ENCODE data around the gene CCDC188.

CCDC188 gene

DNA sequence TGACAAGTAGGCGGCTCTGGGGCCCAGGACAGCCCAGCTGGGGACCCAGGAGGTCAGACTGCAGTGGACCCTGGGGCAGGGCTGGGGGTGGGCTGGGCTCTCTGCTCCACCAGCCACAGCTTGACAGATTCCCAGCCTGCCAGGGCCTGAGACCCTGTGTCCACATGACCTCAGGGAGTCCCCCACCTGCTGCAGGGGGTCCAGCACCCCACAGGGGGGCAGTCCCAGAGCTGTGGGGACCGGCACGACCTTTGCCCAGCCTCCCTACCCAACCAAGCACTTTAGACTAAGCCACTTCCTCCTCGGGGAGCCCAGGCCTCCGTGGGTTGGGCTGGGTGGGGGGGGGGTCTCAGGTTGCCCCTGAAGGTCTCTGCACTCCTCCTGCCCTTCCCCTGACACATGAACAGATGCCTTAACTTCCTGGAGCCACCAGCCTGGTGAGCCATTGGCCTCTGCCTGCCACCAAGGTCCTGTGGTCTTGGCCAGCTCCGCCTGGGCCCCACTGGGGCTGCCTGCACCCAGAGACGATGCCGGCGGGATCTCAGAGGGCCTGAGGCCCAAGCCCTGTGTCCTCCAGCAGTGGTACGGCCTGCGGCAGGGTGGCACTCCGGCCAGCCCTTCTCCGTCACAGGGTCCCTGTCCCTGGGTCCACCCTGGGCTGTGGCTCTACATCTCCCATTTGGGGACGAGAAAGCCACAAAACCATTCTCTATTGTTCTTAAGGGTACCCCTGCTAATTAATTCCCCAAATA is 3.4 kb downstream of the CCDC188 start:
- DNase-seq (ENCODE audit: low spot score): no peak

DNA sequence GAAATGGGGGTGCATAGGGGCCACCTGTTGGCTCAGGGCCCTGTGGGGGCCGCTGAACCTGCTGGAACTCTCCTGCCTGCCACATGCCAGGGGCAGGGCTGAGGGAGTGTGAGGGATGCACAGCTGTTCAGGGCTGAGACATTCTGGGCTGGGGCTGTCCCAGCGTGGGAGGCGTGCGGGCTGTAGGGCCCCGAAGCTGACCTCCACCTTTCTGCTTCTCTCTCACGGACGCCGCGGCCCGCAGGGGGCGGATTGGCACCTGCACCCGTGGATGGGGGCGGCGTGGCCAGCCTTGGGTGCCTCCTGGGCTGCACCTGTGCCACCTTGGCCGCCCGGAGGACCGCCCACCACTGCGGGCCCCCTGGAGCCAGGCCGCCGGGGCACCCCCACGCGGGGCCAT is 4.1 kb downstream of the CCDC188 start:
- no peak for DNase-seq (ENCODE audit: low spot score)

DNA sequence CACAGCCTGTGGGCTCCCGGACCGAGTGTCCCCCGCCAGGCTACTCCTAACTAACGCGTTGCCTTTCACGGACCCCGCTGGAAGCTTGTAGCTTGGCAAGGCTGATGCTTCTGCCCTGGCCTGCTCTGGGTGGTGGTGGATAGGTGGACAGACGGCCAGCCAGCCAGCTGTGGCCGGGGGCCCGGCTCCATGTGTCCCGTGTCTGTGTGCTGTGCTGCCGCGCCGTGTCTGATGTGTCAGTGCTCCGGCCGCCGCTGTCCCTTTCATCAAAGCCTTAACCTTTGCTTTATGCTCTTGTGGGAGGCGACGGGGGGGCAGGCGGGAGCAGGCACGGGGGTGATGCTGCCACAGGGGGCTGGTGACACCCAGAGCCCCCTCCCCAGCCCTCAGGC is 5.0 kb downstream of the CCDC188 start:
- DNase-seq (ENCODE audit: low spot score): no peak

DNA sequence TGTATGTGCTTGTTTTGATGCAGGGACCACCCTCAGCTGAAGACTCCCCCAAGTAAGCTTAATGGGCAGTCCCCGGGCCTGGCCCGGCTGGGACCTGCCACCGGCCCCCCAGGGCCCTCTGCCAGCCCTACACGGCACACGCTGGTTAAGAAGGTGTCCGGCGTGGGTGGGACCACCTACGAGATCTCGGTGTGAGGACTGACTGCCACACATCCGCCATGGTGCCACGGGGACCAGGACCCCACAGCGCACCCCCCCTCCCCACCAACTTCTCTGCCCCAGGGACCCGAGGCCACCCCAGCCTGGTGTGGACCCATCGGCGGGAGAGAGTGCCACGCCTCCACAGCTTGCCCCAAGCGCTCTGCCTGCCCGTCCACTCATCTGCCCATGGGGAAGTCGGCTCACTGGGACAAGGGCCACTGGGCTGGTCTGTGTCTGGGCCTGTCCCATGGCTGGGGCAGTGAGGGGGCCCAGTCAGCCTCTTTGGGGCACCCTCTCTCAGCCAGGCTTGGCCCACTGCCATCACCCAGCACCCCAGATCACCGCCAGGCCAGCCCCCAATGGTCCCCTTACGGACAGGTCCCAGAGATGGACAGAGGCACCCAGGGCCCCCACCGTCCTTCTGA is 5.5 kb downstream of the CCDC188 start:
- DNase-seq (ENCODE audit: low spot score): no peak

DNA sequence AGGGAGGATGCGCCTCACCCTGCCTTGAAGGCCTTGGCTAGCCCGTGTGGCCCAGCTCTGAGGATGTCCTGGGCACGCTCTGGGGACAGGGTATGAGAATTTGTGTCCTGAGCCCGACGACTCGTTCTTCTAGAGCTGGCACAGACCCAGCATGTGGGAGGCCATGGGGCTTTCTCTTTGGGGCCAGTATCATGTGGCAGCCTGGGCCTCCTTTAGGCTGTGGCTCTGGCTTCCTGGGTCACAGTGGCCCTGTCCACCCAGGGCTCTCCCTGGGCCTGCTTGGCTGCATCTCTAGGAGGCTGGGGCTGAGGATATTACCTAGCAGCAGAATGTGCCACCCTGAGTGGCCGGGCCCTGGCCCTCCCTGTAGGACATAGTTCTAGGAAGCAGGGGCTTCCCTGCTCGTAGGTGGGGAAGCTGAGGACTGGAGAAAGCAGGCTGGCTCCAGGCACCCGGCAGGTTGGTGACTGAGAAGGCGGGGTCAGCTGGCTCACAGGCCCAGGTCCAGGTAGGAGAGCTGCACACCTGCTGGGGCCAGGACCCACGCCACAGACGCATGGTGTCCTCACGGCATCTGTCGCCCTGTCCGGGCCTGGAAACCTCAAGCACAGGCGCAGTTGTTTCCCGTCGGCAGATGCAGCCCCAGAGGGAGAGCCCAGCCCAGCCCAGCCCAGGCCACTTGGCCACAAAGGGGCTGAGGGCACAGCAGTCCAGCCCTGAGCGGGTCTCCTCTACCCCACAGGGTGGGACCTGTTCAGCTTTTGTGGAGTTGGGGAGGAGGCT is 6.8 kb downstream of the CCDC188 start:
- no peak for DNase-seq (ENCODE audit: low spot score)

DNA sequence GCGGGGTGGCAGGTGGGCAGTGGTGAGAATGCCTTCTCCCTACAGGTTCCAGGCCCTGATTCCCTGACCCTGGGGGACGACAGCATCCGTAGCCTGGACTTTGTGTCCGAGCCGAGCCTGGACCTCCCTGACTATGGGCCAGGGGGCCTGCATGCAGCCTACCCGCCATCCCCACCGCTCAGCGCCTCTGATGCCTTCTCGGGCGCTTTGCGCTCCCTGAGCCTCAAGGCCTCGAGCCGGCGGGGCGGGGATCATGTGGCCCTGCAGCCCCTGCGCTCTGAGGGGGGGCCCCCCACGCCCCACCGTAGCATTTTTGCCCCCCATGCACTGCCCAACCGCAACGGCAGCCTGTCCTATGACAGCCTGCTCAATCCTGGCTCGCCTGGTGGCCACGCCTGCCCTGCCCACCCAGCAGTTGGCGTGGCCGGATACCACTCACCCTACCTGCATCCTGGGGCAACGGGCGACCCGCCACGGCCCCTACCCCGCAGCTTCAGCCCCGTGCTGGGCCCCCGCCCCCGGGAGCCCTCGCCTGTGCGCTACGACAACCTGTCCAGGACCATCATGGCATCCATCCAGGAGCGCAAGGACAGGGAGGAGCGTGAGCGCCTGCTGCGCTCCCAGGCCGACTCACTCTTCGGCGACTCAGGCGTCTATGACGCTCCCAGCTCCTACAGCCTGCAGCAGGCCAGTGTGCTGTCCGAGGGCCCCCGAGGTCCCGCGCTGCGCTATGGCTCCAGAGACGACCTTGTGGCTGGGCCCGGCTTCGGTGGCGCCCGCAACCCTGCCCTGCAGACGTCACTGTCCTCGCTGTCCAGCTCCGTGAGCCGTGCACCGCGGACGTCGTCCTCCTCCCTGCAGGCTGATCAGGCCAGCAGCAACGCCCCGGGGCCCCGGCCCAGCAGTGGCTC is 7.9 kb downstream of the CCDC188 start:
- no peak for DNase-seq (ENCODE audit: low spot score)

DNA sequence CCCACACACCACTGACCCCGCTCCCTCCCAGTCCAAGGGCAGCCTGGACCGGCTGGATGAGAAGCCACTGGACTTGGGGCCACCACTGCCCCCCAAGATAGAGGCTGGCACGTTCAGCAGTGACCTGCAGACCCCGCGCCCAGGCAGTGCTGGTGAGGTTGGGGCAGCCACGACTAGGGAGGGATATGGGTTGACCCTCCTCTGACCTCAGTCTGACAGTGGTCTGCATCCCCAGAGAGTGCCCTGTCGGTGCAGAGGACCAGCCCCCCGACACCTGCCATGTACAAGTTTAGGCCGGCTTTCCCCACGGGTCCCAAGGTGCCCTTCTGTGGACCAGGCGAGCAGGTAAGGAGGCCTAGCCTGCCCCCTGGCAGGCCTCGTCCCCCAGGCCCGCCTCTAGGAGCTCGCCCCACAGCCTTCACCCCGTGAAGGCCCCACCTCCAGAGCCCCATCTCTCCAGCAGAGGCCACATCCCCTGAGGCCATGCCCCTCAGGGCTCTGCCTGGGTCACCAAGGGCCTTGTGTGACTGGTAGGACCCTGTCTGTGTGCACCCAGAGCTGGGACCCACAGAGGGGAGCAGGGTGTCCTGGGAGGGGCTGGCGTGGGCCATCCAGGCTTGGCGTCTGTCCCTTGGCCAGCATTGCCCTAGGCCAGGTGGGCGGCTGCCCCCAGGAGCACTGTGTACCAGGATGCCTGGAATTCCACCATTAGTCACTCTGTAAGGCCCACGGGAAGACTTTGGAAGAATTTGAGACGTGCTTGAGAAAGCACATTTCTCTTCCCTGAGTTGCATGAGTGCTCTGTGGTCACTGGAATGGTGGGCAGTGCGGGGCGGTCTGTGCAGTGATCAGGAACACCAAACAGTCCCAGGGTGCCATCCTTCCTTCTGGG is 9.4 kb downstream of the CCDC188 start:
- DNase-seq (ENCODE audit: low spot score): no peak

DNA sequence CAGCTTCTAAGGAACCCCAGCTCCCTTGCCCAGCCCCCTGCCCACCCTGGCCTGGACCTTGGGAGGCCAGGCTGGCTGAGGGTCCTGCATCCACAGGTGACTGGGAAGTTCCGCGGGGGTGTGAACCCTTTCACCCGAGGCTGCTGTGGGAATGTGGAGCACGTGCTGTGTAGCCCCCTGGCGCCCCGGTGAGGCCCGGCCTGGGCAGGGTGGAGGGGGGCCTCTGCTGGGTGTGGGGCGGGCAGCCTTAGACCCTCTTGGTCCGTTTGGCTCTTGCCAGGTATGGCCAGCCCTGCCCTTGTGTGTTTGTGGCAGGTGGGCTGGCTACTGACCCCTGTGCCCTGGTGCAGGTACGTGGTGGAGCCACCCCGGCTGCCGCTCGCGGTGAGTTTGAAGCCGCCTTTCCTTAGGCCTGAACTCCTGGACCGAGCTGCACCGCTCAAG is 10.3 kb downstream of the CCDC188 start:
- no peak for DNase-seq (ENCODE audit: low spot score)

DNA sequence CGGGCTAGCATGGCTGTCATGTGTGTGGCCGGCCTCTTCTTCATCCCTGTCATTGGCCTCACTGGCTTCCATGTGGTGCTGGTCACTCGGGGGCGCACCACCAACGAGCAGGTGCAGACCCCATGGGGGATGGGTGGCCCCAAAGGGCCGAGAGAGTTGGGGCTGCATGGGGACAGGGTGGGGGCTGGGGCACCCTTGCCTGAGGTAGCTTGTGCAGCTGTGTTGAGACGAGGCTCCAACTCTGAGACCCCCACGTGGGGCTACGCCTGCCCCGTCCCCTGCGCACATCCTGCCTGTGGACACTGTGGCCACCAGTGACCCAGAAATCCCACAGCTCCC is 10.8 kb downstream of the CCDC188 start:
- DNase-seq (ENCODE audit: low spot score): no peak

DNA sequence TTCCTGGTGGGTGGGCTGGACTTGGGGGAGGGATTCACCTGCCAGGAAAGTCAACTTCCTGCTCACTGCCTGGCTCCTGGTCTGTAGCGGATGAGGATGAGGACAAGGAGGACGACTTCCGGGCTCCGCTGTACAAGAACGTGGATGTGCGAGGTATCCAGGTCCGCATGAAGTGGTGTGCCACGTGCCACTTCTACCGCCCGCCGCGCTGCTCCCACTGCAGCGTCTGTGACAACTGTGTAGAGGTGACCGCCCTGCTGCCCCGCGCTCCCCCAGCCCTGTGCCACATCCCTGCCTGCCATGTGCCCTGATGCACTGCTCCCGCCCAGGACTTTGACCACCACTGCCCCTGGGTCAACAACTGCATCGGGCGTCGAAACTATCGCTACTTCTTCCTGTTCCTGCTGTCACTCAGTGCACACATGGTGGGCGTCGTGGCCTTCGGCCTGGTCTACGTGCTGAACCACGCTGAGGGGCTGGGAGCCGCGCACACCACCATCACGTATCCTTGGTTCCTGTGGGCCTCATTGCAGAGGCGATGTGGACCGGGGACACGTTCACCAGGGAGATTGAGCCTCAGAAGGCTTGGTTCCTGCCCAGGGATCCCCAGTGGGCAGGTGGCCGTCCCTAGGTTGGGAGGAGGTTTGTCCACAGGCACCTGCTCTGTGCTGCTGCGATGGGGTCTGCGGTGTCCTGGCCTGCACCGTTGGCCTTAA is 11.3 kb downstream of the CCDC188 start:
- DNase-seq (ENCODE audit: low spot score): no peak

DNA sequence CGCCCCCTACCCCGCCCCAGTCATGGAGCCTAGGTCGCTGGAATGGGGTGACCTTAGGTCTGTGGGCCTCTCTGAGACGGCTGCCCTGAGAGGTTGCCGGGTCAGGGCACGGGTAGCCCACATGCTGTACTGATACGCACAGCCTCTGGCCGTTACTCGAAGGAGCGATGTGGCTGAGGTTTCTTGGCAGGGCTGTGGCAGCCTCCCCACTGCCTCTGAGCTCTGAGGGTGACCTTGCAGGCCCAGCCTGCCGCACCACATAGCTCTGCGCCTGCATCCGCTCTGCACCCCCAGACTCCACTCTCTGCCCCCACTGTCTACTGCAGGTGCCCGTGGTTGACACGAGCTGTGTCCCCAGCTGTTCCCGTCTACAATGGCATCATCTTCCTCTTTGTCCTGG is 12.0 kb downstream of the CCDC188 start:
- DNase-seq (ENCODE audit: low spot score): no peak

DNA sequence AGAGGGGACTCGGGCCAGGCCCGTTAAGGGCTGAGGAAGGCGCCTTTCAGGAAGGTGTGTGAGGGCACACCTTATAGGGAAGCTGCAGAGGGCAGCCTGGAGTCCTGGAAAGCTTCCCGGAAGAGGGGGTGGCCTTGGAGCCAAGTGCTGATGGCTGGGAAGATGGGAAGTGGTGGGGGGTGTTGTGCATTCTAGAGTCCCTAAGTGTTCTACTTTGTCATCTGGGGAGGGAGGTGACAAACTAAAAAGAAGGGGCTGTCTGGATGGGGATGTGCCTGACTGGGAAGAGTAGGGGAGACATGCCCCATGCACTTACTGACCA is 12.5 kb downstream of the CCDC188 start:
- DNase-seq (ENCODE audit: low spot score): no peak

DNA sequence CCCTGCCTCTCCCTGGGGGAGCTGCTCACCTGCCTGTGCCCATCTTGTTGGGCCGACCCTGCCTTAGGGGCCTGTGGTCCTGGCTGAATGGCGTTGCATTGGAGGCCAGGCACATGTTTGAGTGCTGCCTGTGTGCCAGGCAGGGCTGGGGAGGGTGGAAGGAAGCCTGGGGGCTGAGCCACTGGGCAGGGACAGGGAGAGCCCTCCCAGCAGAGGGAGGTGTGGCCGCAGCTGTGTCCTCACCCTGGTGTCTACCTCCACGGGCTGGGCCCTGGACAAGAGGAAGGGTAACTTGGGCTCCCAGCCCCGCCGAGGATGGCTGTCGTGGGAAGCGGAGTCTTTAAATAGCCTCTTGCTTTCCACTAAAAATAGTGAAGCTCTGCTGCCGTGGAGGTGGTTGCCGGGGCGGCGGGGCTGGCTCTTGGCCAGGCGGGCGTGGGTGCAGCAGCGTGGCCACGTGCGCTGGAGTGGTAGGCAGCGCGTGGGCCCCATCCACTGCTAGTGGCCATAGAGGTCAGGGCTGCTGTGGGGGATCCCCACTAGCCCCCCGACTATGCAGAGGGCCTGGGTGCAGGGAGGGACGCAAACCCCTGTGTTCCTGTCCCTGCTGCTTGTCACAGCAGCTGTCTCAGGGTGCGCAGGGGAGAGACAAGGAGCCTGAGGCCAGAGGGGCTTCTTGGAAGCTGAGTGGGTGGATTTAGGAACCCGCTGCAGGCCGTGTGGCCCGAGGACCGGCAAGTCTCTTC is 13.0 kb downstream of the CCDC188 start:
- DNase-seq (ENCODE audit: low spot score): no peak

DNA sequence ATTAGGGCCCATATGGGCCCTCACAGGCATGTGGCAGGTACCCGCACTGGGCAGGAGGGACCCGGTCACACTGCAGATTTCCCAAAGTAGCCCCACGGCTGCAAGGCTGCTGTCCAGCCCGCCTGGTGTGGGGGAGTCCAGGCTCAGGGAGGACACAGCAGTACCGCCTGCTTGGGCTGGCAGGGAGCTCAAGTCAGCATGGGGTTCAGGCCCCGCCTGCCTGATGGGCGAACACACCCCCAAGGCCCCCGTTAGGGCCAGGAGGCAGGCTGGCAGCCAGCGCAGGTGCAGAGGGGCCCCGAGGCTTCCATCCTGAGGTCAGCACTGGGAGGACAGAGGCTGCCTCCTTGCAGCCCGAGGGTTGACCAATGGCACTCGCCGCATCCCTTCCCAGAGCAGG is 13.7 kb downstream of the CCDC188 start:
- no peak for DNase-seq (ENCODE audit: low spot score)

DNA sequence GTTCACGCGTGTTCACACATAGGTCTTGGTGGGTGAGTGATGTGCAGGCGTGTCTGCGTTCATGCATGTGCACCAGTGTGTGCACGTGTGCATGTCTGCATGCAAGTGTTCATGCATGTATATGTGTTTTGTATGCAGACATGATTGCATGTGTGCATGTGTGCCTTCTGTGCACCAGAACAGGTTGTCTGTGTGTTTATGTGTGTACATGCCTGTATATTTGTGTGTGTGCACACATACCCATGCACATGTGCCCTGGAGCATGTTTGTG is 14.3 kb downstream of the CCDC188 start:
- DNase-seq (ENCODE audit: low spot score): no peak

DNA sequence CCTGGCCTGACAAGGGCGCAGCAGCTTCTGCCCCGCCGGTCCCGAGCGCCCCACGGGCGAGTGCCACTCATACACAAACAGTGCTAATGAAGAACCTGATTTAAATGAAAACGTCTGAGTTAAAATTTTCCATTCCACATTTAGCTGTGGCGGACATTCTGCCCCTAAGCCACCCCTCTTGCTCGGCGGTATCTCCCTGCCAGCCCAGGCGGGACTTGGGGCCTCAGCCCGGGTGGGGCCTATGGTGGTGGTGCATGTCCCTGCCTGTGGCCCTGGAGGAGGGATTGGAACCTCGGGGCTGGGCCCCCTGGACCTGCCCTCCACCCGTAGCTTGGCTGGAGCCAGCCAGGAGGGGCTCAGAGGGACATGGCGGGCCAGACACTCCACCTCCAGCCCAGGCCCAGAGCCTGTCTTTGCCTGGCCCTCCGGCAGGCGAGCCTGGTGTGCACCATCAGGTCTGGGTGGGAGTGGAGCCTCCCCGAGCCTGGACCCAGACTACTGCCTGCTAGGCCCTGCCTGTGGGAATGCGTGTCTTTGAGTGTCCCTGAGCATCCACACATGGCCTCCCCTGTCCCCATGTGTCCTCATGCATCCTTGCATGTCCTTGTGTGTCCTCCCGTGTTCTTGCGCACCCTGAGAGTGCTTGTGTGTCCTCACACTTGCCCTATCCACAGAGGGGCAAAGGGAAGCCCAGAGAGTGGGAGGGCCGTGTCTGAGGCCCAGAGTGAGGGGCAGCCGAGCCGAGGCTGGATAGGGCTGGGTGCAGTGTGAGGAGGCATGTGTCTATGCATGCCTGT is 14.9 kb downstream of the CCDC188 start:
- DNase-seq (ENCODE audit: low spot score): no peak

DNA sequence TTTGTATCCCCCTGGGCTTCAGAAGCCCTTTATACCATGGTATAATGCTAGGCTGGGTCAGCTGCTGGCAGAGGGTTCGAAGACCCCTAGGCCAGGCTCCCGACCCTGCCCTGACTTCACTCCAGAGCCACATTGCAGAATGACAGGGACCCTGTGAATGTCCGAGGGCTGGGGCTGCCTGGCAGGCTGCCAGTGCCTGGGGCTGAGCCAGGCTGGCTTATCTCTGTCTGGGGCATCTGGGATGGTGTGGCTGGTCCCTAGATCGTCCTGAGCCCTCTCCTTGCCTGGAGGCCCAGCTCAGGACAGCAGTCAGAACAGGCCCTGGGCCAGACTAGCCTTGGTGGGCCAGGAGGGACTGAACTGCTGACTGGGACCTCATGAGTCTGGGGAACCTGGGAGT is 15.6 kb downstream of the CCDC188 start:
- no peak for DNase-seq (ENCODE audit: low spot score)

DNA sequence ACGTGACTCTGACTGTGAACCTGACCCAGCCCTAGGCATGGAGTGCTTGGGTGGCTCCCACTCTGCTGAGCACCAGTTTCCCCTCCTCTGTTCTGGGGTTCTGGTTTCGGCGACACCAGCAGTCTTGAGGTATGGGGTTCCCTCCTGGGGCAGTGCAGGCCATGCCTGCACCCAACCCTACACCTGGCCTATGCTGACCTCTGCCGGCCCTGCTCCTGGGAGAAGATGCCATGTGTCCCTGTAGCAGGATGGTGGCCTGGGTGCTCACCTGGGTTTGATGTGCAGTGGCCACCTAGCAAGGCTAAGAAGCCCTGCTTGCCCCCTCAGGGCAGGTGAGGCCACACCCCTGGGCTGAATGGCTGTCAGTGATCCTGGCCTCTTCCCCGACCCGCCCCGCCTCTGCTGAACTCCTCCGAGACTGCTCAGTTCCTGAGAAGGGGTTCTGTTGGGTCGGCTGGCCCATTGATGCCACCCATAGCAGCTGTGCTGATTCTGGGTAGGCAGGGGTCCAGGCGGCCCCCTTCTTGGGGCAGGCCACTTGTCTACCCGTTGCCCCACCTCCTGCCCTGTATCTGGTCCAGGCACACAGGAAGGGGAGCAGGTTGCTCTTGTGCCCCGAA is 16.8 kb downstream of the CCDC188 start:
- DNase-seq (ENCODE audit: low spot score): no peak

DNA sequence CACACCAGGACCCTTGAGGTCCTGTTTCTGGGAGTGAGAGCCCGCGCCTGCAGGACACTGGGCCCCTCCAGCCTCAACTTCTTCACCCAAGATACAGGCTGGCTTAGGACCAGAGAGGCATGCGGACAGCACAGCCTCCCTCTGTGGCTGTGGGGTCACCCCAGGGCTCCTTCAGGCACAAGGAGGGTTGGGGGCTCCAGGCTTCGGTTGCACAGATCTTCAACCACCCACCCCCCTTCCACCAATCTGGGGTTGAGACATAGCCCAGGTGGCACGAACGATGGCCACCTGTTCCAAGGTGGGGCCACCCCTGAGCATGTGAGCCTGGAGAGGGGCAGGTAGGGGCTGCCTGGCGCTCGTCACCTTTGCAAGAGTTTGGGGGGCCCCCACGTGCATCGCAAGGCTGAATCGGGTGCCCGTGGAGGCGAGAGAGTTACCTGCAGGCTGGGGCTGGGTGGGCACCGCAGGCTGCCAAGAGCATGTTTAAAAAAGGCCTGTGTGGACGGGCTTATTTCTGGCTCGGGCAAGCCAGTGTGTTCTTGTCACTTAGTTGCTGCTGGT is 18.1 kb downstream of the CCDC188 start:
- DNase-seq (ENCODE audit: low spot score): no peak

Data from CD4-positive, alpha-beta T cell treated with Interleukin-2 at 100 ng/mL for 4 hours (primary cell).